Activated CD8-positive, alpha-beta T cell treated with anti-CD3 and anti-CD28 coated beads for 36 hours (primary cell): ENCODE measurements around the gene SDF2. TPM values are rescaled to one million over a fixed set of nuclear protein-coding genes. Genes with fewer than 3 reads are reported as not detected.

Experiments used
- ATAC-seq: fragments of 200-7000 bp; cut with Tn5 transposase; one replicate; pipeline ENCODE4 v1.10.0; 2021; ENCODE audit warnings: mild to moderate bottlenecking, moderate library complexity
- CTCF ChIA-PET: fragments of 350-600 bp; sonication (Branson Sonifier 250); formaldehyde crosslinking; loops from one replicate; lab custom pipeline; 2021; ENCODE audit warnings: antibody characterized with exemption; lab: Charles Lee
- POLR2A ChIA-PET: fragments of 350-600 bp; sonication (Branson Sonifier 250); formaldehyde crosslinking; loops from one replicate; lab custom pipeline; 2021; ENCODE audit warnings: antibody characterized with exemption; lab: Charles Lee
- DNase-seq: peaks from one replicate; pipeline ENCODE4 v3.0.0-alpha.2; 2020
- H3K27ac Mint-ChIP-seq: one replicate; pipeline ENCODE4 v1.8.0; 2021; ENCODE audit warnings: mild to moderate bottlenecking, mixed read lengths
- H3K27me3 Mint-ChIP-seq: one replicate; pipeline ENCODE4 v1.8.0; 2021; ENCODE audit warnings: mixed read lengths
- H3K36me3 Mint-ChIP-seq: one replicate; pipeline ENCODE4 v1.8.0; 2021; ENCODE audit warnings: low read depth, mixed read lengths
- H3K4me1 Mint-ChIP-seq: one replicate; pipeline ENCODE4 v1.8.0; 2021; ENCODE audit warnings: low read depth, mixed read lengths
- H3K4me3 Mint-ChIP-seq: one replicate; pipeline ENCODE4 v1.8.0; 2021; ENCODE audit warnings: mild to moderate bottlenecking, moderate library complexity, mixed read lengths
- H3K9me3 Mint-ChIP-seq: one replicate; pipeline ENCODE4 v1.8.0; 2021; ENCODE audit warnings: mixed read lengths
- intact Hi-C: fragments of 100-400 bp; cut with micrococcal nuclease; formaldehyde crosslinking; loops from one replicate; pipeline ENCODE4 v1.10.0; 2022
- total RNA-seq, 2 experiments: library from RNA; stranded (reverse); gene quantifications; one replicate each; pipeline ENCODE4 v1.2.3, GENCODE V29; 2021
- TF ChIP-seq, protein P1 (sequence below): fragments of 200-600 bp; IDR thresholded peaks from one replicate; pipeline ENCODE4 v1.8.0; 2022; ENCODE audit warnings: antibody characterized with exemption, mild to moderate bottlenecking

SDF2 gene
- total RNA-seq, 2 experiments from 2014 or later = 37.4 to 39.0 TPM

DNA sequence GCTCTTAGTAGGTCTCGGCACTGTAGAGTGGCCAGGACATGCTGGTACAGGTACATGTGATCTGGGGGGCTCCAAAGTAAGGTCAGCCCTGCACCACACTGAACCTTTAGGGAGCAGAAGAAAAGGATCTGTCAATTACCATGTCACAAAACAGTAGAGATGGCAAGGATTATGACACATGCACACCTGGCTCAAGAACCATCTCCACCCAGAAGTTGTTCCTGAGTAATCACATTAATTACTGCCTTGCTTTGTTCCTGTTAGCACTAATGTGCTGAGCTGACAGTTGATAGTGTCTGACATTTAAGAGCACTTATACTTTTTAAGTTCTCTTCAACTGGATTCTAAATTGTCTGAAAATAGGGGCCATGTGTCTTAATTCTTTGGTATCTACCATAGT, 26.2 kb downstream of the SDF2 start:
- no peak overlapping the region for H3K27ac Mint-ChIP-seq
- POLR2A ChIA-PET = interaction anchor here (2.1 to 4.1 kb wide), 2 partner anchors 9 to 15 kb away, joined by 7 to 22 read pairs; partner anchors contain the start of gene BLTP2

DNA sequence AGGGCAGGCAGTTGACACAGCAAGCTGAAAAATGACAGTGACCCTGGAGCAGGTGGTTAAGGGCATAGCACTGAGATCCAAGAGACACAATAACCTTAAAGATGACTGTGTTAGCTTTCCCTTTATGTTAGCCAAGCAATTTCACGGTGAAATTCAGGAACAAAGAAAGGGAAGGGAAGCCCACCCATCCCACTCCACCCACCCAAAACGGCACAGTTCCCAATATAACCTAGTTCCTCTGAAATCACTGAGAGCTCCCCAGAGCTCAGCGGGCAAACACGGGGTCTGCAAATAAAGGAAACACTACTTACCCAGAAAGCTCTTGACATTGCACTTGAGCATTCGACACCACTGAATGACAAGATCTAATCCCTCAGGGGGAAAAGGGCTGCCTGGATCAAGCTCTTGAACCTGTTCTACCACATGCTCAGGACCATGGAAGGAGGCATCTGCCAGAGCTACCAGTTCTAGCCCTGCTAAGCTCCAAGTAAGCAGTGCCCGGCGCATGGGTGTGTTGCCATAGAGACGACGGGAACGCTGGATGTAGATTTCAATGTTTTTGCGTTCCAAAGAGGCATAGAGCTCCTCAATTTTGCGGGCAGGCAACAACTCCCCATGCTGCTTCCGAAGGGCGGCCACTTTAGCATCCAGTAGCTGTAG, 27.4 kb downstream of the SDF2 start:
- H3K9me3 Mint-ChIP-seq = no peaks in the 10 kb centered on the region
- POLR2A ChIA-PET = interaction anchor here (0.6 to 4.1 kb wide), 5 partner anchors 10 to 70 kb away, joined by 4 to 22 read pairs (median 4); partner anchors contain the start of gene BLTP2
- H3K27ac Mint-ChIP-seq = no peak overlapping the region
- peaks cover 80% of the 10 kb centered on the region for H3K36me3 Mint-ChIP-seq
- H3K4me1 Mint-ChIP-seq = peaks cover 21% of the 10 kb centered on the region
- H3K4me3 Mint-ChIP-seq = no peak overlapping the region
- H3K27me3 Mint-ChIP-seq = no peaks in the 10 kb centered on the region
- TF ChIP-seq, protein P1, sequence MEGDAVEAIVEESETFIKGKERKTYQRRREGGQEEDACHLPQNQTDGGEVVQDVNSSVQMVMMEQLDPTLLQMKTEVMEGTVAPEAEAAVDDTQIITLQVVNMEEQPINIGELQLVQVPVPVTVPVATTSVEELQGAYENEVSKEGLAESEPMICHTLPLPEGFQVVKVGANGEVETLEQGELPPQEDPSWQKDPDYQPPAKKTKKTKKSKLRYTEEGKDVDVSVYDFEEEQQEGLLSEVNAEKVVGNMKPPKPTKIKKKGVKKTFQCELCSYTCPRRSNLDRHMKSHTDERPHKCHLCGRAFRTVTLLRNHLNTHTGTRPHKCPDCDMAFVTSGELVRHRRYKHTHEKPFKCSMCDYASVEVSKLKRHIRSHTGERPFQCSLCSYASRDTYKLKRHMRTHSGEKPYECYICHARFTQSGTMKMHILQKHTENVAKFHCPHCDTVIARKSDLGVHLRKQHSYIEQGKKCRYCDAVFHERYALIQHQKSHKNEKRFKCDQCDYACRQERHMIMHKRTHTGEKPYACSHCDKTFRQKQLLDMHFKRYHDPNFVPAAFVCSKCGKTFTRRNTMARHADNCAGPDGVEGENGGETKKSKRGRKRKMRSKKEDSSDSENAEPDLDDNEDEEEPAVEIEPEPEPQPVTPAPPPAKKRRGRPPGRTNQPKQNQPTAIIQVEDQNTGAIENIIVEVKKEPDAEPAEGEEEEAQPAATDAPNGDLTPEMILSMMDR = no peak
- DNase-seq = no peak
- intact Hi-C loops = no loop called here
- ATAC-seq = no peak
- CTCF ChIA-PET = interaction anchor here (0.8 to 3.0 kb wide), 3 partner anchors 10 to 21 kb away, joined by 4 to 21 read pairs (median 4); partner anchors contain the start of gene BLTP2

More for the DNA sequence above, 26.2 kb downstream of the SDF2 start:
- ATAC-seq (no peak), DNase-seq (no peak)
- no peaks in the 10 kb centered on the region for H3K27me3 Mint-ChIP-seq
- TF ChIP-seq, protein P1 = no peak
- CTCF ChIA-PET = interaction anchor here (0.9 to 3.0 kb wide), 3 partner anchors 9 to 12 kb away, joined by 3 to 21 read pairs (median 3); partner anchors contain the start of gene BLTP2
- peaks cover 22% of the 10 kb centered on the region for H3K4me1 Mint-ChIP-seq
- intact Hi-C loops = no loop called here
- peaks cover 87% of the 10 kb centered on the region for H3K36me3 Mint-ChIP-seq
- no peak overlapping the region for H3K4me3 Mint-ChIP-seq
- H3K9me3 Mint-ChIP-seq = no peaks in the 10 kb centered on the region

DNA sequence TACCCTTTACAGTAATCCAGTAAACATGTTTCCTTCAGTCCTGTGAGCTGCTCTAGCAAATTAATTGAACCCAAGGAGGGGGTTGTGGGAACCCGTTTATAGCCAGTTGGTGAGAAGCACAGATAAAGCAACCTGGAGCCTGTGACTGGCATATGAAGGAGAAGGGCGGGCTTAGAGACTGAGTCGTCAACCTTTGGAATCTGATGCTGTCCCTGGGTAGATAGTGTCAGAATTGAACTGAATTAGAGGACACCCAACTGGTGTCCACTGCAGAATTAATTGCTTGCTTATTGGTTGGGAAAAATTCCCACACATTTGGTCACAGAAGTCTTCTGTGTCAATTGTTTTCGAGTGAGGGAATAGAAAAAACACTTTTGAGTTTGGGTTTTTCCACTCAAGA, 34.9 kb downstream of the SDF2 start:
- intact Hi-C loops = no loop called here
- no peaks in the 10 kb centered on the region for H3K9me3 Mint-ChIP-seq
- no peaks in the 10 kb centered on the region for H3K27me3 Mint-ChIP-seq
- CTCF ChIA-PET = no interaction called here
- no peak overlapping the region for H3K27ac Mint-ChIP-seq
- H3K36me3 Mint-ChIP-seq = peaks cover 53% of the 10 kb centered on the region
- no peak for DNase-seq
- ATAC-seq = no peak
- POLR2A ChIA-PET = interaction anchor here (1.9 kb wide), 1 partner anchor 18 kb away, joined by 5 read pairs; the partner anchor contains the start of gene BLTP2
- H3K4me1 Mint-ChIP-seq = peaks cover 3% of the 10 kb centered on the region
- H3K4me3 Mint-ChIP-seq = no peak overlapping the region
- TF ChIP-seq, protein P1 = no peak

DNA sequence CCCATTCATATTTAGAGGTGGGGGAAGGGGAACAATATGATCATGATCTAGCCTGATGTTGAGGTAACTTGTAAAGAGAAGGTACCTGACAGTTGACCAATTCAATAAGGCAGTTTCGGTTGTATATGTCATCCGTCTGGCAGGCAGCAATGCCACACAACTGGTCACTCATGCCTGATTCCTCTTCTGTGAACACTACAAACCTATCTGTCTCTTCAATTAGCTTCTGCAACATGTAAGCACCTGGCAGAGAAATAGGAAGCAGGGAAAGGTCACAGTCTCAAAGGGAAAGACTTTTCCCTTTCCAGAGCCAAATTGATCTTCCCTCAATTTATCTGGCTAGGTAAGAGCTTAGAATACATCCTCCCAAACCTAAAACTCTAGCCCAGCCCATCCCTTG, 37.6 kb downstream of the SDF2 start:
- no peaks in the 10 kb centered on the region for H3K9me3 Mint-ChIP-seq
- no peak overlapping the region for H3K27ac Mint-ChIP-seq
- intact Hi-C loops = no loop called here
- DNase-seq (no peak), ATAC-seq (no peak)
- ChIA-PET POLR2A (interaction anchor here (1.1 to 1.9 kb wide), 6 partner anchors 12 to 40 kb away, joined by 3 to 8 read pairs (median 4); partner anchors contain the start of genes BLTP2 and SPAG5), CTCF (interaction anchor here (0.7 to 2.8 kb wide), 4 partner anchors 11 to 23 kb away, joined by 3 to 11 read pairs (median 4); no protein-coding TSS in a partner anchor)
- H3K36me3 Mint-ChIP-seq = peaks cover 61% of the 10 kb centered on the region
- H3K27me3 Mint-ChIP-seq = no peaks in the 10 kb centered on the region
- H3K4me1 Mint-ChIP-seq = peaks cover 3% of the 10 kb centered on the region
- TF ChIP-seq, protein P1 = no peak
- H3K4me3 Mint-ChIP-seq = no peak overlapping the region

DNA sequence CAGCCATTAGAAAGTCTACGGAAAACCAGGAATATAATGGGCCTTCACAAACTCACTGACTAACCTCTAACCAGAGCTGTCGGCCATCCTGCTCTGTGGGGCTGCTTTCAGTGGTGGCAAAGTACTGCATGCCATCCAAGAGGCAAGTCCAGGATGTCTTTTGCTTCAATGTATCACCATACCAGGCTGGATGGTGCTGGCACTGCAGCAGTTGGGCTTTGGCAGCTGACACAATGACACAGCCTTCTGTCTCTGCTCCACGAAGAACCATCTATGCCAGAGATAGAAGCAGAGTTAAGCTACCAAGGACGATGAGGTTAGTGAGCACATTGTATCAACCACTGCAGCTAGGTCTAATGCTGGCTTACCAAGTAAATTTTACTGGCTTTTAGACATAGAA, 38.0 kb downstream of the SDF2 start:
- Mint-ChIP-seq H3K4me3 (no peak overlapping the region), H3K4me1 (peaks cover 3% of the 10 kb centered on the region), H3K27ac (no peak overlapping the region), H3K27me3 (no peaks in the 10 kb centered on the region), H3K36me3 (peaks cover 62% of the 10 kb centered on the region), H3K9me3 (no peaks in the 10 kb centered on the region)
- ChIA-PET CTCF (interaction anchor here (0.7 to 2.8 kb wide), 3 partner anchors 12 to 23 kb away, joined by 3 to 11 read pairs (median 6); no protein-coding TSS in a partner anchor), POLR2A (interaction anchor here (0.9 to 1.9 kb wide), 7 partner anchors 11 to 63 kb away, joined by 3 to 8 read pairs (median 4); partner anchors contain the start of genes BLTP2 and SPAG5)
- DNase-seq = no peak
- intact Hi-C loops = no loop called here
- no peak for ATAC-seq
- TF ChIP-seq, protein P1 = no peak
